Measurements from ENCODE around the gene GGT5. TPM values are rescaled to one million over a fixed set of nuclear protein-coding genes. Genes with fewer than 3 reads are reported as not detected.

GGT5 gene
- total and polyA plus RNA-seq, 9 donors: 4.6 to 34.0 (median 21.4) TPM

GRCh38 chr22:24233235-24233634 lies 11.6 kb downstream of the GGT5 start:
- H3K4me3 ChIP-seq: no peak overlapping the region
- H3K9me3 ChIP-seq: no peaks in the 10 kb centered on the region
- H3K27ac ChIP-seq: no peak overlapping the region
- no peaks in the 10 kb centered on the region for H3K4me1 ChIP-seq (ENCODE audit: insufficient read depth)
- no peaks in the 10 kb centered on the region for H3K27me3 ChIP-seq
- no peaks in the 10 kb centered on the region for H3K36me3 ChIP-seq
- TF ChIP-seq CTCF (IDR thresholded peaks at IDR 0.05) (no peak), EP300 (IDR thresholded peaks at IDR 0.05) (no peak), POLR2A (IDR thresholded peaks at IDR 0.05) (no peak)
- WGBS, 3 donors: 95 to 98% (median 96%) methylated on average over 11 to 13 of the region's 13 CpGs
- DNase-seq: no peak
- intact Hi-C loops (cut with DNase I): no loop called here

- intact Hi-C loops (cut with DNase I): no loop called here
- 90 to 94% (median 92%) methylated on average over 15 of the region's 15 CpGs for WGBS, 3 donors
- DNase-seq: no peak
- Histone ChIP-seq H3K27ac (no peak overlapping the region), H3K9me3 (no peaks in the 10 kb centered on the region), H3K27me3 (no peaks in the 10 kb centered on the region), H3K4me3 (no peak overlapping the region), H3K36me3 (no peaks in the 10 kb centered on the region), H3K4me1 (ENCODE audit: insufficient read depth) (no peaks in the 10 kb centered on the region)
- TF ChIP-seq CTCF (IDR thresholded peaks at IDR 0.05) (no peak), EP300 (IDR thresholded peaks at IDR 0.05) (no peak), POLR2A (IDR thresholded peaks at IDR 0.05) (no peak)
Measured at GRCh38 chr22:24232725-24233124, 12.2 kb downstream of the GGT5 start.

GRCh38 chr22:24232124-24232523 lies 12.8 kb downstream of the GGT5 start:
- H3K4me3 ChIP-seq: no peak overlapping the region
- no peaks in the 10 kb centered on the region for H3K27me3 ChIP-seq
- 92 to 96% (median 93%) methylated on average over 4 to 6 of the region's 6 CpGs for WGBS, 3 donors
- DNase-seq: no peak
- TF ChIP-seq EP300 (IDR thresholded peaks at IDR 0.05) (no peak), POLR2A (IDR thresholded peaks at IDR 0.05) (no peak), CTCF (IDR thresholded peaks at IDR 0.05) (no peak)
- intact Hi-C loops (cut with DNase I): no loop called here
- H3K4me1 ChIP-seq (ENCODE audit: insufficient read depth): no peaks in the 10 kb centered on the region
- H3K36me3 ChIP-seq: no peaks in the 10 kb centered on the region
- H3K27ac ChIP-seq: no peak overlapping the region
- H3K9me3 ChIP-seq: no peaks in the 10 kb centered on the region

GRCh38 chr22:24231706-24232105 lies 13.2 kb downstream of the GGT5 start:
- no peak for DNase-seq
- H3K27me3 ChIP-seq: no peaks in the 10 kb centered on the region
- WGBS, 3 donors: 89 to 93% (median 90%) methylated on average over 9 of the region's 9 CpGs
- H3K4me1 ChIP-seq (ENCODE audit: insufficient read depth): no peaks in the 10 kb centered on the region
- H3K27ac ChIP-seq: no peak overlapping the region
- no peaks in the 10 kb centered on the region for H3K36me3 ChIP-seq
- intact Hi-C loops (cut with DNase I): no loop called here
- TF ChIP-seq EP300 (IDR thresholded peaks at IDR 0.05) (no peak), POLR2A (IDR thresholded peaks at IDR 0.05) (no peak), CTCF (IDR thresholded peaks at IDR 0.05) (no peak)
- no peak overlapping the region for H3K4me3 ChIP-seq
- no peaks in the 10 kb centered on the region for H3K9me3 ChIP-seq
